Measurements from ENCODE around the gene TCERG1L.

TCERG1L gene

DNA sequence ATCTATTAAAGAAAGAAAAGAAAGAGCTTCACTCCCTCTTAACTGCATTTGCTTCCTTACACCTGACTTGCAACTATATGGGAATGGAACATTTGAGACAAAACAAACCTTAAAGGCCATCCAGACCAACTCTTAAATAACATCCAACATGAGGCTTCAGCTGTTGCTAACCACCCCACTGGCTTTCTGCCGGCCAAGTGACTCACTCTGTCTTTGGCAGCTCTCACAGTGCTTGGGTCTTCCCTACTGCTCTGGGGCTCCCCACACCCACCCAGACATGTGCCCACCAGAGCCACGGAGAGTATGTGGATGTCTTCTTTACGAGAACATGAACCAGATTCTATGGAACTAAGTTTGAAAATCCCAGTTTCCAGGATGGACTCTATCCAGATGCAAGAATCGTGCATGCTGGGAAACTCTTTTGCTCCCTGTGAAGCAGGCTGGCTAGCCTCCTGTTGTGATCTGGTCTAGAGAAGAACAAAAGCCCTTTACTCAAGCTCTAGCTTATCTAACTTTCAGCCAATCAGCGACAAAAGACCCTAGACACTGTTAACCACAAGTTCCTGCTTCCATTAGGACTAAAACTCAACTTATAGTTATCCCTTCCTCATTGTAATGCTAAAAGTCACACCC, 245.7 kb downstream of the TCERG1L start:
- DNase-seq (ENCODE audit: low spot score) = no peak

DNA sequence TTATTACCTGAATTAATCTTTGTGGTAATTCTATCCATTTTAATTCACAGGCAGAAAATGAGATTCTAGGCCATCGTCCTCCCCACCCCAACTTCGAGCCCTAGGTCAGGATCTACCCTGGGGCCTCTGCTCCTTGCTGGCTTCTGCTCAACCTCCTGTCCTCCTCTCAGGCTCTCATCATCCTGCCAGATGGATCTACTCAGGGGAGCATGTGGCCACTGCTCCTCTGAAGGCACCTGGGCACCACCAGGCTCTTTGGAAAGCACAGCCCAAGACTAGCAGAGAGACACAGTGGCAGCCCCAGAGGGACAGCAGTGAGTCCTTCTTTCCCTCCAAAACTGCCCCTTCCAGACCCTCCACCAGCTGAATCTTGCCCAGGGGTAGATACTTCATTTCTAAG, 248.2 kb downstream of the TCERG1L start:
- no peak for DNase-seq (ENCODE audit: low spot score)

DNA sequence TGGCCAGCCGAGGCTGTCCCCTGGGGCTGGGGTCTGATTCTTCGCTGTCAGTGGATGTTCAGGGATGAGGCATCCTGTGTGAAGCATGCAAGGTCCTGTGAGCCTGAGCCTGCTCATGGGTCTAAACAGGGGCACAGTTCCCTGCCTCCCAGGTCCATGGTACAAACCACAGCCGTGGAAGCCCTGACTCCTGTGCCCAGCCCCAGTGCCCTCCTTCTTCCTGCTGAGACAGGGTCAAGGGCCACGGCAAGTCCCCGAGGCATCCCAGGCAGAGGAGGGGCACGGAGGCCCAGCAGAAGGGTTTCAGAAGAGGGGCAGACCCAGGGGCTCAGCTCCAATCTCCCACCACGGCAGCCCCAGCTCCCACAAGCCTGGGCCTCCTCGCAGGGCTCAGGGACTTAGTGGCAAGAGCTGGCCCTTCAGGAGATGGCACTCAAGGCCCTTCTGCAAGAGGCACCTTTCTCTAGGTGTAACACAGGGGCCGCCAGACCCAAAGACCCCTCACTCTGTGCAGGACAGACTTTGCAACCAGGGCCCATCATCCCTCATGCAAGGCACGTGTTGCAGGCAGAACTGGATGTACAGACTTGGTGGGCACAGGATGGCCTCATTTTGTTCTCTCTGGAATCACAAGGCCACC, 248.8 kb downstream of the TCERG1L start:
- no peak for DNase-seq (ENCODE audit: low spot score)

DNA sequence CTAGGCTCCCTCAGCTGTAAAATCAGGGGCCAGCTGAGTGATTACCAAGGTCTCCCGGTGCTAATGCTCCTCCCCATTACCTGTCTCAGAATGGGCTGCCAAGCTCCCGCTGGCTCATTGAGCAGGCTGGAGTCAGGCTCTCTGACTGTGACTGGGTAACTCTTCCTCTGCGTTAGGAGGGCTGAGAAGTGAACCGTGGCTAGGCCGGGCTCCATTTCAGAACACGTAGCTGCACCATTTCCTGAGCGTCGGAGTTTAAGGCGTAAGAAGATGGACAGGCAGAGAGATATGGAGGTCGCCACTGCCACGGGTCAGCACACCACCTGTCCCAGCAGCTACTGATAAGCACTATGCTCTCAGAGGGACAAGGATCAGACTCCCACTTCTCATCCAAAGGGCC, 250.3 kb downstream of the TCERG1L start:
- no peak for DNase-seq (ENCODE audit: low spot score)

DNA sequence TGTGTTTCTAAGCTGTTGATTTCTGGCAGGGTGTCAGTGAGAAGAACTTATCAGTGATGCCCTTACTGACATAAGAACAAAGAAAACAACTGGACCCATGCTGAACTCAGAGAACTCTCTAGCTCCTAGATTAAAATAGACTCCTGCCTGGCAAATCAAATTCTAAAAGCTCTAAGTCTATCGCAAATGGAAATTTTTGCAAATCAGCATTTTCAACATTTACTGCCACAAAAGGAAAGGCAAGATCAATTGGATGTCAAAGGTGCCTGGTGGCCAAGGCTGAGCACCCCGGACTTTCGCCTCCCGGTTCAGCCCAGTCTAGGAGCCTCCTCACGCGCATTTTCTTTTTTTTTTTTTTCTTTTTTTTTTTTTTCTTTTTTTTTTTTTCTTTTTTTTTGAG, 251.6 kb downstream of the TCERG1L start:
- no peak for DNase-seq (ENCODE audit: low spot score)

DNA sequence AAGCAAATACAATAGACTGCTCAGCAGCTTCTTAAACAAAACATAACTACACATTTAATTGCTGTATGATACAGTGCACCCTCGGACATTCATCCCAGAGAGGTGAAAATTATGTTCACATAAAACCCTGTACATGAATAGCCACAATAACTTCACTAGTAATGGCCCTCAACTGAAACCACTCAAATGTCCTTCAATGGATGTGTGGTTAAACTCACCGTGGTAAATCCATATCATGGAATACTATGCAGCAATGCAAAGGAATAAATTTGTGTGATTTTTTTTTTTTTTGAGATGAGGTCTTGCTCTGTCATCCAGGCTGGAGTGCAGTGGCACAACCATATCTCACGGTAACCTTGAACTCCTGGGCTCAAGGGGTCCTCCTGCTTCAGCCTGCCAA, 252.7 kb downstream of the TCERG1L start:
- DNase-seq (ENCODE audit: low spot score) = no peak

DNA sequence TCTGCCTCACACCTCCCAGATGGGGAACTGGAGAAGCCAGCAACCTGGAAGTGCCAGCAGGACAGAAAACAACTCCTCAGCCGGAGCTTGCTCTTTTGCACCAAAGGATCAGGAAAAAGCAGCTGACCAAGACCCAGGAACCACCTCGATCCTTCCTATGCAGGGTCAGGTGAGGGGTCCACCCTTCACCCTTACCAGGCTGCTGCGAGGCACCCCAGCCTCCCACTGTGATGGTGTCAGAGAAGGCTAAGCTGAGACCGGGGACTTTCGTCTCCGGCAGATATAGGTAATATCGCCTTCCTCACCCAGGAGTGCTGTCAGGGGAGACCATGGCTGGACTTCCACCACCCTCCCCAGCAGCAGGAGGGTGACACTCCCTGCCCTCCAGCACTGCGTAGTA, 254.7 kb downstream of the TCERG1L start:
- no peak for DNase-seq (ENCODE audit: low spot score)

DNA sequence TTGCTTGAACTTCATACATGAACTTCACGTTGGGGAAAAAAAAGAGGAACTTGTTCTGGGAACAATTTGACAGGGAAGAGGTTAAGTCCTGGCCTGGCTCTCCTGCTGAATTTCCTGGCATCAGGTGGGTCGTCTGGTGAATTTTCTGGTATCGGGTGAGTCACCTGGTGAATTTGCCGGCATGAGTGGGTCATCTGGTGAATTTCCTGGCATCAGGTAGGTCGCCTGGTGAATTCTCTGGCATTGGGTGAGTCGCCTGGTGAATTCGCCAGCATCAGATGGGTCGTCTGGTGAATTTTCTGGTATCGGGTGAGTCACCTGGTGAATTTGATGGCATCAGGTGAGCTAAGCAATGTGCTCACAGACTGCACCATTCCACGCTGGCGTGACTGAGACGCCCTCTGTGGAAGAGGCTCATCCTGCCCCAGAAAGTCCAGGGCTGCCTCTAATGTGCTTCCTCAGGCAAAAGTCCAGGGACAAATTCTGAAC, 255.4 kb downstream of the TCERG1L start:
- no peak for DNase-seq (ENCODE audit: low spot score)

DNA sequence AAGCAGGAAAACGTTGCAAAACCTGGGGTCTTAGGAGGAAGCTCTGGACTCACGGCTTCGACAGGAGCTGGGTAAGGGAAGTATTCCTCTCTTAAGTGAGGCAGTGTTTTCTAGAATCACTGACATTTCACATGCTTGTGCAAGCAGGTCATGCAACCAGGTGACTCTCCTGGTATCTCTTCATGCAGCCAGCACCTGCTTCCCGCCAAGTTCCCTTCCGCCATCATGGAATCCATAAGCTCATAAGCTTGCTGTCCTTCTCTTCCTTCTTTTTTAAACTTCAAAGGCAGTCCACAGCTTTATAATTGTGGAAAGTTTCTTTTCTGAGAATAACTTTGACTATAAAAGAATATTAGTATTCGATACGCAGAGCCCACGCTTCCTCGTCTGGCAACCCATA, 256.1 kb downstream of the TCERG1L start:
- no peak for DNase-seq (ENCODE audit: low spot score)

DNA sequence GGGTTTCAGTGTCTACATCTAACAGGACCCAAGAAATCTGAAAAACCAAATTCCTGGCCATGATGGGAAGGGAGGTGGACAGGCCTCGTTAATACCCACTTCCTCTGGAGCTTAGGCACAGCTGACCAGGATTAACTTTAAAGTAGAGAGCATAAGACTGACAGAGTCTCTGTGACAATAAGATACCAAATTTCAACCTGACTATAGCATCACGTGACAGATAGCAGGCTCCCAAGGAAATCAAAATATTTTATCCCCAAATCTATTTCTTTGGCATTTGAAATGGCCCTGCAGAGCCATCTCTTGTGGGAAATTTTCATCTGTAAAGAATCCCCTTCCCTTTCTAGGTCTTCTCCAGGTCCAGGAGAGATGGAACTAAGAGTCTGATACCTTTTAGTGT, 258.3 kb downstream of the TCERG1L start:
- DNase-seq (ENCODE audit: low spot score) = no peak

DNA sequence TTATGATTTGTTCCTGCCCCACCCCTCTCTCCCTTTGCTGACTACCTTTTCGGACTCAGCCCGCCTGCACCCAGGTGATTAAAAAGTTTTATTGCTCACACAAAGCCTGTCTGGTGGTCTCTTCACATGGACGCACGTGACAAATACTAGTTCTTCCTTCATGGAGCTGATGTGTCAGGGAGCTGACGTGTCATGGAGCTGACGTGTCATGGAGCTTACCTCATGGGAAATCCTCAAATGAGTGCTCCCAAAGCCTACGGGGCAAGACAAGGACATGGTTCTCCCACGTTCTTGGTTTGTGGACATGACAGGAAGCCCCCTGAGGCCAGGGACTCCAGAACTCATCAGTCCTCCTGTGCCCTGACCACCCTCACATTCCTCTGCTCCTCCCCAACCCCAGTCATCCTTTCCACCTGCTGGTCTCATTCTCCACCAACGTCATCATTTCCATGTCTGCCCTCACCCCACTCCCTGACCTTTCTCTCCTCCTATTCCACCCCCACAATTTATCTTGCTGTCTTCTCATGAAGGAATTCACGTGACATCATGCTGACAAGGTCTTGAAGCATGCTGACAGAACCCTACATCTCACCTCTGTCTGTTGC, 261.3 kb downstream of the TCERG1L start:
- no peak for DNase-seq (ENCODE audit: low spot score)

DNA sequence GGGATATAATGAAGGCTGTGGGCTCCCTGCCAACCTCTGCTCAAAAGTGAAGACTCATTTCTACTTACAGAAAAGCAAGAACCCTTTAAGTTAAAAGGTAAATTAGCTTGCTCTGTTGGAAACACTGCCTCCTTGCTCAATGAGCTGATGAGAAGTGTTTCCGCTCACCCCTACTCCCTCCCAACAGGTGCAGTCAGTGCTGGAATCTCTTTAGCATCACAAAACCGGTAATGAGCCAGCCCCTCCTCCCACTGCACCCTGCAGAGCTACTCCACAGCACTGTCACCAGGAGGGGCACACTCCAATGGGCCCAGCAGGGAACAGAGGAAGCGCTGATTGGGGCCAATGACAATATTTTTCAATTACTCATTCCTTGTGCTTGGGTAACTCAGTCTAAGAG, 262.5 kb downstream of the TCERG1L start:
- DNase-seq (ENCODE audit: low spot score) = no peak

DNA sequence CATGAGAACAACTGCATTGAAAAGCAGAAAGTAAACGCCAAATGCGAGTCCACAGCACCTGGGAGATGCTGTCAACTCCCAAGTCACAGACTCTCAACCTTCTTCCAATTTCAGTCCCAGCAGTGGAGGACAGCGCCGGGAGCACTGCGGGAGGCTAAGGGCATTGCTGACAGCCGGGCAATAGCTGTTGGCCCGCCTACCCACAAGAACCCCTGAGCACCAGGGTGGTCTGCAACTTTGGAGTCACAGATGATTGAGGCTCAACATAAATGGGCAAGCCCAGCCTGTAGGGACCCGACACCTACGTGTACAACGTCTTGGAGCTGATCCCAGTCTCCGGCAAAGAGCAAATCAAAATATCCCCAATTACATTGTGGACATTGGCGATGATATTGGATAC, 262.9 kb downstream of the TCERG1L start:
- no peak for DNase-seq (ENCODE audit: low spot score)

DNA sequence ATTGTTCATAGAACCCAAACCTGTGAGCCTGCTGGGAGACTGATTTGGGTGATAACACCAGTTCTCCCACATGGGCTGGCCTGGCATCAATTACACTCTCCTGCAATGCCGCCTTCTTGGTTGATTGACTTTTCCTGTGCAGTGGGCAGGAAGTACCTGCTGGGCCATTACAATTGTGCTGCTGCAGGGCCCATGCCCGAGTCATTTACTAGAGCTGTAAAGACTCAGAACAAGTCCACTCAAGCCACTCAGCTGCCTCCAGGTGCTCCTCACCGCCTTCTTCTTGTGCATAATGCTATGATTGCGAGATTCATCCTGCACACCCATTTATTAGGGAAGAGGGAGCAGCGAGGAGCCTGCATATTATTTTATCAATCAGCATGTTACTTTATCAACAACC, 264.0 kb downstream of the TCERG1L start:
- no peak for DNase-seq (ENCODE audit: low spot score)

DNA sequence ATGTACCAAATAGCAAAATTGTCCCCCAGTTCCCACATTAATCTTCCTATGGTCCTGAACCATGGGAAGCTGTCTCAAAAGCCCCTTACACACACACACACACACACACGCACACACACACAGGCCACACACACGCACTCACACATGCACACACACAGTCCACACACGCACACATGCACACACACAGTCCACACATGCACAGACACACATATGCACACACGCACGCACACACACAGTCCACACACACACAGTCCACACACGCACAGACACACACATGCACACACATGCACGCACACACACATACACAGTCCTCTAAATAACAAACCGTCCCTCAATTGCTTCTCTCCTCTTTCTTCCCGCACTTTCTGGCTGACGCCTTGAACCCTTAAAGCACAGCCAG, 265.3 kb downstream of the TCERG1L start:
- DNase-seq (ENCODE audit: low spot score) = no peak

DNA sequence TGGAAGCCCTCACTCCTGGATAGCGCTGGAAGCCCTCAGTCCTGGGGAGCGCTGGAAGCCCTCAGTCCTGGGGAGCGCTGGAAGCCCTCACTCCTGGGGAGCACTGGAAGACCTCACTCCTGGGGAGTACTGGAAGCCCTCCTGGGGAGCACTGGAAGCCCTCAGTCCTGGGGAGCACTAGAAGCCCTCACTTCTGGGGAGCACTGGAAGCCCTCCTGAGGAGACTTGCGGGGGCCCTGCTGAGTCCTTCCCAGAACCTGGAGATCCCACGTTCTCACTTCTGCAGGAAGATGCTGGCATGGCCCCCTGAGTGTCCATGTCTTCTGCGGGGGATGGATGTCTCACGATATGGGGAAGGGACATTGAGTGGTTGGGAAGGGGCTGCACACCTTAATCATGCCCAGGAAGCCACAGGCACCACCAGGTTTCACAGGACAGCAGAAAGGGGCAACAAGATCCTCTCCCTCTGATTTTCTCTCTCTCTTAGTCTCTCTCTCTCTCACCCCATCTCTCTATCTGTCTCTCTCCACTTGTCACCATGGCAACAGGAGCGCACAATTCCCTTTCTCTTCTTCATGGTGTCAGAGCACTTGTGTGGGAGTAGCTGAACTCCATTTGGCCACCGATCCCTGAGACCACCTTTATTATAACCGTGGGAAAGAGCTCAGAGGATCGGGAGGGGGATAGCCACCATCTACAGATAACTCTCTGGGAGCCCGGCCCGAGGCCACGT, 267.0 kb downstream of the TCERG1L start:
- DNase-seq (ENCODE audit: low spot score) = no peak

DNA sequence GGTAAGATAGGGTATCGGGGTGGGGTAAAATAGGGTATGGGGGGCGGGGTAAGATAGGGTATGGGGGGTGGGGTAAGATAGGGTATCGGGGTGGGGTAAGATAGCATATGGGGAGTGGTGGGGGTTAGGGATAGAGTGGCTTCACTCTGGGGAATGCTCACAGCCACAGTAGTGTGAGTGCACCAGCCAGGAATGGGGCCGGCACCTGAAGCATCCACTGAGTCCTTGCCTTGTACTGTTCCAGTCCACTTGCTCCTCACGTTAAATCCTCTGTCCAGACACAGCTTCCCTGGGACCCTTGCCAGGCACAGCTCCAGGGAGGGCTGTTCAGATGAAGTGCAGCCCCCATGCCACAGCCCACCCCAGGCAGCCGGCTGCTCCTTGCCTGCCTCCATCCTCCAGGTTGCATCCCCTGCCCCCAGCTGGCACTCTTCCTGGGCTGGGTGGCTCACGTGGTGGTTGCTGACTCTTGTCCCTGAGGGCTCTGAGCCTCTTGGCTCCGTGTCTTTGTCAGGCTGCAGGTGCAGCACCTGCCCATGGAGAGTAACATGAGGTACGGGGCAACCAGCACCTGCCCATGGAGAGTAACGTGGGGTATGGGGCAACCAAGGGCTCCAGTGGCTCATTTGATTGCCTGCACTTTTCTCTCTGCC, 268.4 kb downstream of the TCERG1L start:
- DNase-seq (ENCODE audit: low spot score) = no peak

All from D341Med (cell line).